ENCODE results near the gene CHRNA4. TPM values are rescaled to one million over a fixed set of nuclear protein-coding genes. Genes with fewer than 3 reads are reported as not detected.
"Not testable (repeated sequence)": the region's sequence is repeated elsewhere in the genome, so short reads cannot be mapped to it uniquely, and the experiment has no call there.

CHRNA4 gene
- total RNA-seq, 2 experiments from 2014 or later = not detected

GRCh38 chr20:63305933-63306672 is 55.0 kb downstream of the CHRNA4 start:
- H3K4me1 Mint-ChIP-seq (ENCODE audit: low read depth); H3K27ac Mint-ChIP-seq; POLR2A ChIA-PET; H3K9me3 Mint-ChIP-seq (ENCODE audit: insufficient read depth); CTCF ChIA-PET; ATAC-seq; H3K4me3 Mint-ChIP-seq; H3K36me3 Mint-ChIP-seq (ENCODE audit: low read depth); H3K27me3 Mint-ChIP-seq (ENCODE audit: low read depth); DNase-seq: not testable (repeated sequence)

DNA sequence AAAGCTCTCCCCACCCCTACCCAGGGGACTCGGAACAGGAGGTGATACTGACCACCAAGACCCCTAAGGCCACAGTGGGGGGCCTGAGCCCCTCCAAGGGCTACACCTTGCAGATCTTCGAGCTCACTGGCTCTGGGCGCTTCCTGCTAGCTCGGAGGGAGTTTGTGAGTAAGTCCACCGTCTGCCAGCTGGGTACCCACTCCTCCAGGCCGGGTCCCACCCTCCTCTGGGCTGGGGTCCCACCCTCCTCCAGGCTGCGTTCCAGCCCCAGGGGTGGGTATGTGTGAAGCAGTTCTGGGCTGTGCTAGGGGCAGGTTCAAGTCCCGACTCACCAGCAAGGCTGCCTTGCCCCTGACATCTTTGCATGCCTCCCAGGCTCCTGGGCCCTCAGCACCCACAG is 55.8 kb downstream of the CHRNA4 start:
- ChIA-PET POLR2A (no interaction called here), CTCF (no interaction called here)
- no peaks in the 10 kb centered on the region for H3K4me1 Mint-ChIP-seq (ENCODE audit: low read depth)
- H3K9me3 Mint-ChIP-seq (ENCODE audit: insufficient read depth) = peaks cover 3% of the 10 kb centered on the region
- H3K4me3 Mint-ChIP-seq = no peak overlapping the region
- no peak overlapping the region for H3K27ac Mint-ChIP-seq
- H3K27me3 Mint-ChIP-seq (ENCODE audit: low read depth) = peaks cover 4% of the 10 kb centered on the region
- DNase-seq (no peak), ATAC-seq (no peak)
- H3K36me3 Mint-ChIP-seq (ENCODE audit: low read depth) = no peaks in the 10 kb centered on the region

DNA sequence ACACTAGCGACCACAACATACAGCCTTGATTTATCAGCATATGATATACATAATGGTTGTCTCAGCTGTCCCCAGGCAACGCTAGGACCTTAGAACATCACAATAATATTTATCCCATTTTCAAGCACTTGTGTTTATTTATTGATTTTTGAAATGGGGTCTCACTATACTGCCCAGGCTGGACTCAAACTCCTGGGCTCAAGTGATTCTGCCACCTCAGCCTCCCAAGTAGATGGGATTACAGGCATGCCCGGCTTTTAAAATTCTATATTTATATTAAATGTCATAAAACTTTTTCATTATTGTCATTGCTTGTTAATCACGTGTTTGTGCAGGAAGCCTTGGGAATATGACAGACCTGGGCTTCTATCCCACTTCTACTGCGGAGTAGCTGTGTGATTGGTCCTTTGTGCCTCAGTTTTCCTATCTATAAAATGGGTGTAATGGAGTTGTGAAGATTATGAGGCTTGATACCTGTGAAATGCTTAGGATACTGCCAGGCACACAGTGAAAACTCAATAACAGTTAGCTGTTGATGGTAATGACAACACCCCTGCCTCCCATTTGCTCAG is 58.0 kb downstream of the CHRNA4 start:
- DNase-seq = no peak
- peaks cover 3% of the 10 kb centered on the region for H3K9me3 Mint-ChIP-seq (ENCODE audit: insufficient read depth)
- no peaks in the 10 kb centered on the region for H3K36me3 Mint-ChIP-seq (ENCODE audit: low read depth)
- H3K27ac Mint-ChIP-seq = no peak overlapping the region
- no peak for ATAC-seq
- H3K27me3 Mint-ChIP-seq (ENCODE audit: low read depth) = peaks cover 6% of the 10 kb centered on the region
- H3K4me3 Mint-ChIP-seq = no peak overlapping the region
- no peaks in the 10 kb centered on the region for H3K4me1 Mint-ChIP-seq (ENCODE audit: low read depth)
- CTCF ChIA-PET = no interaction called here
- POLR2A ChIA-PET = no interaction called here

GRCh38 chr20:63301671-63302070 is 59.5 kb downstream of the CHRNA4 start:
- Mint-ChIP-seq H3K36me3 (ENCODE audit: low read depth) (no peaks in the 10 kb centered on the region), H3K27me3 (ENCODE audit: low read depth) (peaks cover 6% of the 10 kb centered on the region), H3K4me1 (ENCODE audit: low read depth) (no peaks in the 10 kb centered on the region), H3K4me3 (no peak overlapping the region), H3K27ac (no peak overlapping the region), H3K9me3 (ENCODE audit: insufficient read depth) (peaks cover 3% of the 10 kb centered on the region)
- no peak for ATAC-seq
- CTCF ChIA-PET = no interaction called here
- POLR2A ChIA-PET = no interaction called here
- no peak for DNase-seq

- ChIA-PET CTCF (no interaction called here), POLR2A (no interaction called here)
- H3K36me3 Mint-ChIP-seq (ENCODE audit: low read depth) = no peaks in the 10 kb centered on the region
- no peak for ATAC-seq
- peaks cover 10% of the 10 kb centered on the region for H3K4me1 Mint-ChIP-seq (ENCODE audit: low read depth)
- DNase-seq = no peak
- no peak overlapping the region for H3K27ac Mint-ChIP-seq
- H3K4me3 Mint-ChIP-seq = no peak overlapping the region
- H3K27me3 Mint-ChIP-seq (ENCODE audit: low read depth) = peaks cover 7% of the 10 kb centered on the region
- peaks cover 3% of the 10 kb centered on the region for H3K9me3 Mint-ChIP-seq (ENCODE audit: insufficient read depth)
Observed at GRCh38 chr20:63298731-63299312, 62.3 kb downstream of the CHRNA4 start.

DNA sequence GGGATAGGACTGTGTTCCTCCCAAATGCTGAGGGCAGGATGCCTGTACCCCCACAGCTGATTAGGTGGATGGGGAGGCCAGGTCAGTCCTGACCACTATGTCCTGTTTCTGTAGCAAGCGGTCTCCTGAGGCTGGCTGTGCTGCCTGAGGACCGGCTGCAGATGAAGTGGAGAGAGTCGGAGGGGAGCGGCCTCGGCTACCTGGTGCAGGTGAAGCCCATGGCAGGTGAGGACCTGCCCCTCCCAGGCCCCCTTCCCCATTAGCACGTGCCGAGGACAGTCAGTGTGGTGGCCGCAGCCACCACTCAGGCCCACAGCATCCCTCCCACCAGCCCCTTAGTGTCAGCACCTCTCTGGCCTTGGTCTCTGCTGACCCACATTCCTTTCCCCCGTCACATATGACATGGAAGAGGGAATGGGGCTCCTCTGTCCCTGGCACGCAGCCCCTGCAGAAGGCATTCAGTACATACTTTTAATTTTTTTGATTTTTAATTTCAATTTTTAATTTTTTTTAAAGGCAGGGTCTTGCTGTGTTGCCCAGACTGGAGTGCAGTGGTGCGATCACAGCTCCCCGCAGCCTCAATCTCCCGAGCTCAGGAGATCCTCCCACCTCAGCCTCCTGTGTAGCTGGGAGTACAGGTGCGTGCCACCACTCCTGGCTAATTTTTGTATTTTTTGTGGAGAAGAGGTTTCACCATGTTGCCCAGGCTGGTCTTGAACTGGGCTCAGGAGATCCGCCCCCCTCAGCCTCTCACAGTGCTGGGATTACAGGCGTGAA is 63.2 kb downstream of the CHRNA4 start:
- Mint-ChIP-seq H3K4me3 (no peak overlapping the region), H3K27me3 (ENCODE audit: low read depth) (peaks cover 7% of the 10 kb centered on the region), H3K4me1 (ENCODE audit: low read depth) (peaks cover 10% of the 10 kb centered on the region), H3K9me3 (ENCODE audit: insufficient read depth) (peaks cover 3% of the 10 kb centered on the region), H3K27ac (no peak overlapping the region), H3K36me3 (ENCODE audit: low read depth) (no peaks in the 10 kb centered on the region)
- ChIA-PET POLR2A (no interaction called here), CTCF (no interaction called here)
- DNase-seq (no peak), ATAC-seq (no peak)

- DNase-seq (no peak), ATAC-seq (no peak)
- Mint-ChIP-seq H3K9me3 (ENCODE audit: insufficient read depth) (no peaks in the 10 kb centered on the region), H3K36me3 (ENCODE audit: low read depth) (no peaks in the 10 kb centered on the region), H3K27me3 (ENCODE audit: low read depth) (peaks cover 7% of the 10 kb centered on the region), H3K27ac (no peak overlapping the region), H3K4me1 (ENCODE audit: low read depth) (peaks cover 10% of the 10 kb centered on the region), H3K4me3 (no peak overlapping the region)
- ChIA-PET POLR2A (interaction anchor here (1.2 kb wide), 1 partner anchor 17 kb away, joined by 4 read pairs; no protein-coding TSS in a partner anchor), CTCF (interaction anchor here (2.4 kb wide), 1 partner anchor 12 kb away, joined by 6 read pairs; no protein-coding TSS in a partner anchor)
Observed at GRCh38 chr20:63297371-63297781, 63.8 kb downstream of the CHRNA4 start.

GRCh38 chr20:63296531-63297299 is 64.4 kb downstream of the CHRNA4 start:
- CTCF ChIA-PET = interaction anchor here (2.4 kb wide), 1 partner anchor 12 kb away, joined by 6 read pairs; no protein-coding TSS in a partner anchor
- POLR2A ChIA-PET = interaction anchor here (1.2 kb wide), 1 partner anchor 16 kb away, joined by 4 read pairs; no protein-coding TSS in a partner anchor
- DNase-seq = no peak
- H3K4me3 Mint-ChIP-seq = no peak overlapping the region
- no peak for ATAC-seq
- no peaks in the 10 kb centered on the region for H3K9me3 Mint-ChIP-seq (ENCODE audit: insufficient read depth)
- H3K27me3 Mint-ChIP-seq (ENCODE audit: low read depth) = peaks cover 7% of the 10 kb centered on the region
- H3K27ac Mint-ChIP-seq = no peak overlapping the region
- peaks cover 10% of the 10 kb centered on the region for H3K4me1 Mint-ChIP-seq (ENCODE audit: low read depth)
- no peaks in the 10 kb centered on the region for H3K36me3 Mint-ChIP-seq (ENCODE audit: low read depth)

- ATAC-seq (peak; percentile 24), DNase-seq (no peak)
- ChIA-PET POLR2A (interaction anchor here (1.2 kb wide), 1 partner anchor 15 kb away, joined by 4 read pairs; no protein-coding TSS in a partner anchor), CTCF (interaction anchor here (0.9 to 2.4 kb wide), 2 partner anchors 13 to 73 kb away, joined by 3 to 6 read pairs; no protein-coding TSS in a partner anchor)
- Mint-ChIP-seq H3K4me3 (no peak overlapping the region), H3K27ac (no peak overlapping the region), H3K4me1 (ENCODE audit: low read depth) (peaks cover 10% of the 10 kb centered on the region), H3K36me3 (ENCODE audit: low read depth) (no peaks in the 10 kb centered on the region), H3K9me3 (ENCODE audit: insufficient read depth) (no peaks in the 10 kb centered on the region), H3K27me3 (ENCODE audit: low read depth) (peaks cover 4% of the 10 kb centered on the region)
Observed at GRCh38 chr20:63295846-63296245, 65.3 kb downstream of the CHRNA4 start.

DNA sequence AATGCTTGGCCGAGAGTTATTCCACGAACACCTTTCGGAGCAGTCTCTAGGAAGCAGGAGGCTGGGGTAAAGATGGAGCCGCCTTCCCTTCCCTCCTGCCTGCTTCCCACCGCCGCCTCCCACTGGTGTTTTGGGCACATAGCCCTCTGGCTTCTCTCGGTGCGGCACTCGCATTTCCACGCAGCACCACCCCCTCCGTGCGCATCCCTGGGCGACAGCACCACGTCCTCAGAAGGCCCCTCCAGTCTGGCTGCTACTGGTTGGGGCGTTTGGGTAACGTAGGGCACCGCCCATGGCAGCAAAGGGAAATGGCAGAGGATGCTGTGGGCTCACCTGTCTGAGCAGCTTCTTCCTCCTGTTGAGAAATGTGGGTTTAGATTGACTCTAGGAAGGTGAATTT is 65.7 kb downstream of the CHRNA4 start:
- CTCF ChIA-PET = interaction anchor here (0.9 to 2.4 kb wide), 2 partner anchors 14 to 72 kb away, joined by 3 to 6 read pairs; no protein-coding TSS in a partner anchor
- POLR2A ChIA-PET = interaction anchor here (1.0 kb wide), 1 partner anchor 13 kb away, joined by 3 read pairs; no protein-coding TSS in a partner anchor
- no peak overlapping the region for H3K27ac Mint-ChIP-seq
- DNase-seq (peak; percentile 36), ATAC-seq (peak; percentile 35)
- H3K4me3 Mint-ChIP-seq = no peak overlapping the region
- no peaks in the 10 kb centered on the region for H3K36me3 Mint-ChIP-seq (ENCODE audit: low read depth)
- H3K27me3 Mint-ChIP-seq (ENCODE audit: low read depth) = peaks cover 4% of the 10 kb centered on the region
- peaks cover 10% of the 10 kb centered on the region for H3K4me1 Mint-ChIP-seq (ENCODE audit: low read depth)
- H3K9me3 Mint-ChIP-seq (ENCODE audit: insufficient read depth) = no peaks in the 10 kb centered on the region

GRCh38 chr20:63295018-63295417 is 66.1 kb downstream of the CHRNA4 start:
- POLR2A ChIA-PET = interaction anchor here (1.0 kb wide), 1 partner anchor 13 kb away, joined by 3 read pairs; no protein-coding TSS in a partner anchor
- CTCF ChIA-PET = interaction anchor here (0.9 to 2.4 kb wide), 2 partner anchors 14 to 72 kb away, joined by 3 to 6 read pairs; no protein-coding TSS in a partner anchor

More at GRCh38 chr20:63295018-63295417, 66.1 kb downstream of the CHRNA4 start:
- peaks cover 10% of the 10 kb centered on the region for H3K4me1 Mint-ChIP-seq (ENCODE audit: low read depth)
- H3K9me3 Mint-ChIP-seq (ENCODE audit: insufficient read depth) = no peaks in the 10 kb centered on the region
- H3K27me3 Mint-ChIP-seq (ENCODE audit: low read depth) = peaks cover 4% of the 10 kb centered on the region
- no peak for ATAC-seq
- no peak overlapping the region for H3K27ac Mint-ChIP-seq
- DNase-seq = no peak
- no peaks in the 10 kb centered on the region for H3K36me3 Mint-ChIP-seq (ENCODE audit: low read depth)
- H3K4me3 Mint-ChIP-seq = no peak overlapping the region

Data from activated CD8-positive, alpha-beta T cell treated with anti-CD3 and anti-CD28 coated beads, Interleukin-2, amount 10 ng/mL, durations not matched to agents 7 days and 5 days (primary cell).